Panc1 (cell line): ENCODE results near the gene IFI6. TPM values are rescaled to one million over a fixed set of nuclear protein-coding genes. Genes with fewer than 3 reads are reported as not detected.

Experiments used
- ATAC-seq: fragments of 200-7000 bp; cut with Tn5 transposase; 2 replicates; pipeline ENCODE4 v1.9.1; 2020; ENCODE audit warnings: mild to moderate bottlenecking, moderate library complexity
- BruUV-seq: library from RNA; stranded (reverse); fragments of 400-500 nt; replicated peaks from 2 replicates; lab custom pipeline; 2021; lab: Mats Ljungman, UMichigan
- CTCF ChIA-PET: fragments of 300-600 bp; sonication (Branson Sonifier 250); formaldehyde crosslinking; loops from one replicate; lab custom pipeline; 2022; ENCODE audit warnings: antibody characterized with exemption; lab: Charles Lee
- POLR2A ChIA-PET: fragments of 300-600 bp; sonication (Branson Sonifier 250); formaldehyde crosslinking; loops from one replicate; lab custom pipeline; 2022; ENCODE audit warnings: antibody characterized with exemption; lab: Charles Lee
- DNase-seq: peaks from one replicate; pipeline ENCODE4 v3.0.0-alpha.2; 2010; ENCODE audit warnings: low read depth, low spot score
- H3K27ac ChIP-seq: 2 replicates; pipeline ENCODE4 v1.5.1; 2011; ENCODE audit warnings: mild to moderate bottlenecking, low read length, inconsistent platforms
- H3K27me3 ChIP-seq: fragments of 200-500 bp; sonication (Bioruptor generic); 2 replicates; pipeline ENCODE4 v1.6.0; 2014; ENCODE audit warnings: low read length, inconsistent platforms; ENCODE audit not compliant: control insufficient read depth, insufficient read depth
- H3K36me3 ChIP-seq: fragments of 200-500 bp; sonication (Bioruptor generic); 2 replicates; pipeline ENCODE4 v1.5.1; 2014; ENCODE audit warnings: inconsistent platforms, mild to moderate bottlenecking, low read length, moderate library complexity; ENCODE audit not compliant: control insufficient read depth, insufficient read depth
- H3K4me1 ChIP-seq: 2 replicates; pipeline ENCODE4 v1.5.1; 2011; ENCODE audit warnings: inconsistent platforms, mild to moderate bottlenecking, low read length, moderate library complexity; ENCODE audit not compliant: control insufficient read depth, insufficient read depth
- H3K4me3 ChIP-seq, 2 experiments: 2 replicates each; pipeline ENCODE4 v1.5.1; 2011 to 2012; ENCODE audit warnings: low read depth in 2 of 2, low read length in 2 of 2, mild to moderate bottlenecking in 2 of 2, inconsistent platforms in 1 of 2, moderate library complexity in 1 of 2
- H3K9me3 ChIP-seq: fragments of 200-500 bp; sonication (Bioruptor generic); 2 replicates; pipeline ENCODE4 v1.5.1; 2014; ENCODE audit warnings: low read depth, mild to moderate bottlenecking, inconsistent platforms, low read length, moderate library complexity; ENCODE audit not compliant: control insufficient read depth, insufficient read depth
- POLR2AphosphoS5 ChIP-seq: IDR thresholded peaks from 2 replicates; pipeline ENCODE4 v1.6.1; 2012; ENCODE audit warnings: mild to moderate bottlenecking, low read depth, low read length, moderate library complexity
- SIN3A ChIP-seq: IDR thresholded peaks from 2 replicates; pipeline ENCODE4 v1.6.1; 2012; ENCODE audit warnings: low read depth, mild to moderate bottlenecking, low read length, moderate library complexity, borderline replicate concordance; ENCODE audit not compliant: insufficient read depth
- TCF7L2 ChIP-seq: IDR thresholded peaks from 2 replicates; pipeline ENCODE4 v1.6.1; 2011; ENCODE audit warnings: mild to moderate bottlenecking, low read depth, low read length, inconsistent platforms
- in situ Hi-C: cut with HindIII; loops from 2 replicates; pipeline ENCODE4 v1.10.0; 2016; ENCODE audit warnings: low sequenced_read_pairs, low pct_unique_long_range_greater_than_20kb
- intact Hi-C: fragments of 100-400 bp; cut with micrococcal nuclease; formaldehyde crosslinking; loops from one replicate; pipeline ENCODE4 v1.10.0; 2022; ENCODE audit not compliant: unreplicated experiment
- total RNA-seq: library from RNA; stranded (reverse); gene quantifications from one replicate; pipeline ENCODE4 v1.2.1, GENCODE V29; 2021; ENCODE audit not compliant: unreplicated experiment
- TF ChIP-seq, protein P1 (sequence below): fragments of 450-650 bp; IDR thresholded peaks from 2 replicates; pipeline ENCODE4 v1.5.1; 2017; ENCODE audit warnings: mild to moderate bottlenecking
- TF ChIP-seq, protein P2 (sequence below), 2 experiments: IDR thresholded peaks; 2 replicates each; pipeline ENCODE4 v1.6.1; 2011 to 2012; ENCODE audit warnings: low read depth in 2 of 2, control low read depth in 1 of 2, low read length in 1 of 2, mild to moderate bottlenecking in 1 of 2, moderate library complexity in 1 of 2; ENCODE audit not compliant: insufficient read depth in 1 of 2

IFI6 gene
- total RNA-seq, 1 experiment from 2014 or later, result 39.1 TPM

GRCh38 chr1:27689423-27690173 lies 17.6 kb upstream of the IFI6 start:
- CTCF ChIA-PET, result no interaction called here

GRCh38 chr1:27687906-27688305 lies 15.9 kb upstream of the IFI6 start:
- in situ Hi-C loops (no loop called here), intact Hi-C loops (no loop called here)
- POLR2A ChIA-PET, result no interaction called here
- CTCF ChIA-PET, result no interaction called here
- Histone ChIP-seq H3K27ac (no peak overlapping the region), H3K36me3 (no peaks in the 10 kb centered on the region), H3K27me3 (peaks cover 6% of the 10 kb centered on the region; the same call in 1 of the 2 replicates), H3K9me3 (no peaks in the 10 kb centered on the region), H3K4me1 (no peaks in the 10 kb centered on the region), H3K4me3 (no peak overlapping the region)
- BruUV-seq, result no TSS peak
- TF ChIP-seq, protein P1, sequence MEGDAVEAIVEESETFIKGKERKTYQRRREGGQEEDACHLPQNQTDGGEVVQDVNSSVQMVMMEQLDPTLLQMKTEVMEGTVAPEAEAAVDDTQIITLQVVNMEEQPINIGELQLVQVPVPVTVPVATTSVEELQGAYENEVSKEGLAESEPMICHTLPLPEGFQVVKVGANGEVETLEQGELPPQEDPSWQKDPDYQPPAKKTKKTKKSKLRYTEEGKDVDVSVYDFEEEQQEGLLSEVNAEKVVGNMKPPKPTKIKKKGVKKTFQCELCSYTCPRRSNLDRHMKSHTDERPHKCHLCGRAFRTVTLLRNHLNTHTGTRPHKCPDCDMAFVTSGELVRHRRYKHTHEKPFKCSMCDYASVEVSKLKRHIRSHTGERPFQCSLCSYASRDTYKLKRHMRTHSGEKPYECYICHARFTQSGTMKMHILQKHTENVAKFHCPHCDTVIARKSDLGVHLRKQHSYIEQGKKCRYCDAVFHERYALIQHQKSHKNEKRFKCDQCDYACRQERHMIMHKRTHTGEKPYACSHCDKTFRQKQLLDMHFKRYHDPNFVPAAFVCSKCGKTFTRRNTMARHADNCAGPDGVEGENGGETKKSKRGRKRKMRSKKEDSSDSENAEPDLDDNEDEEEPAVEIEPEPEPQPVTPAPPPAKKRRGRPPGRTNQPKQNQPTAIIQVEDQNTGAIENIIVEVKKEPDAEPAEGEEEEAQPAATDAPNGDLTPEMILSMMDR, result no peak
- TF ChIP-seq TCF7L2 (no peak), SIN3A (no peak), POLR2AphosphoS5 (no peak)
- TF ChIP-seq, protein P2, sequence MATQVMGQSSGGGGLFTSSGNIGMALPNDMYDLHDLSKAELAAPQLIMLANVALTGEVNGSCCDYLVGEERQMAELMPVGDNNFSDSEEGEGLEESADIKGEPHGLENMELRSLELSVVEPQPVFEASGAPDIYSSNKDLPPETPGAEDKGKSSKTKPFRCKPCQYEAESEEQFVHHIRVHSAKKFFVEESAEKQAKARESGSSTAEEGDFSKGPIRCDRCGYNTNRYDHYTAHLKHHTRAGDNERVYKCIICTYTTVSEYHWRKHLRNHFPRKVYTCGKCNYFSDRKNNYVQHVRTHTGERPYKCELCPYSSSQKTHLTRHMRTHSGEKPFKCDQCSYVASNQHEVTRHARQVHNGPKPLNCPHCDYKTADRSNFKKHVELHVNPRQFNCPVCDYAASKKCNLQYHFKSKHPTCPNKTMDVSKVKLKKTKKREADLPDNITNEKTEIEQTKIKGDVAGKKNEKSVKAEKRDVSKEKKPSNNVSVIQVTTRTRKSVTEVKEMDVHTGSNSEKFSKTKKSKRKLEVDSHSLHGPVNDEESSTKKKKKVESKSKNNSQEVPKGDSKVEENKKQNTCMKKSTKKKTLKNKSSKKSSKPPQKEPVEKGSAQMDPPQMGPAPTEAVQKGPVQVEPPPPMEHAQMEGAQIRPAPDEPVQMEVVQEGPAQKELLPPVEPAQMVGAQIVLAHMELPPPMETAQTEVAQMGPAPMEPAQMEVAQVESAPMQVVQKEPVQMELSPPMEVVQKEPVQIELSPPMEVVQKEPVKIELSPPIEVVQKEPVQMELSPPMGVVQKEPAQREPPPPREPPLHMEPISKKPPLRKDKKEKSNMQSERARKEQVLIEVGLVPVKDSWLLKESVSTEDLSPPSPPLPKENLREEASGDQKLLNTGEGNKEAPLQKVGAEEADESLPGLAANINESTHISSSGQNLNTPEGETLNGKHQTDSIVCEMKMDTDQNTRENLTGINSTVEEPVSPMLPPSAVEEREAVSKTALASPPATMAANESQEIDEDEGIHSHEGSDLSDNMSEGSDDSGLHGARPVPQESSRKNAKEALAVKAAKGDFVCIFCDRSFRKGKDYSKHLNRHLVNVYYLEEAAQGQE (IDR thresholded peaks at IDR 0.05; ENCODE audit: insufficient read depth in 1 of 2, low read depth in 2 of 2, low read length in 1 of 2), result no peak
- DNase-seq, result no peak
- ATAC-seq, result no peak

More at GRCh38 chr1:27689423-27690173, 17.6 kb upstream of the IFI6 start:
- TF ChIP-seq POLR2AphosphoS5 (no peak), TCF7L2 (no peak), SIN3A (no peak)
- TF ChIP-seq, protein P2 (IDR thresholded peaks at IDR 0.05; ENCODE audit: insufficient read depth in 1 of 2, low read depth in 2 of 2, low read length in 1 of 2), result no peak
- TF ChIP-seq, protein P1, result no peak
- Histone ChIP-seq H3K36me3 (no peaks in the 10 kb centered on the region), H3K9me3 (no peaks in the 10 kb centered on the region), H3K4me3 (no peak overlapping the region), H3K27ac (no peak overlapping the region), H3K27me3 (peaks cover 6% of the 10 kb centered on the region; the same call in 1 of the 2 replicates), H3K4me1 (no peaks in the 10 kb centered on the region)
- BruUV-seq, result no TSS peak
- ATAC-seq (no peak), DNase-seq (no peak)
- intact Hi-C loops, result no loop called here
- POLR2A ChIA-PET, result no interaction called here
- in situ Hi-C loops, result no loop called here
